ENCODE measurements around the gene CDK5RAP3. TPM values are rescaled to one million over a fixed set of nuclear protein-coding genes. Genes with fewer than 3 reads are reported as not detected.

CDK5RAP3 gene
- total and polyA plus RNA-seq, 2 donors (not counting 3 experiments of a cell fraction or from before 2014, with no cell fraction given): 109 to 139 TPM

DNA sequence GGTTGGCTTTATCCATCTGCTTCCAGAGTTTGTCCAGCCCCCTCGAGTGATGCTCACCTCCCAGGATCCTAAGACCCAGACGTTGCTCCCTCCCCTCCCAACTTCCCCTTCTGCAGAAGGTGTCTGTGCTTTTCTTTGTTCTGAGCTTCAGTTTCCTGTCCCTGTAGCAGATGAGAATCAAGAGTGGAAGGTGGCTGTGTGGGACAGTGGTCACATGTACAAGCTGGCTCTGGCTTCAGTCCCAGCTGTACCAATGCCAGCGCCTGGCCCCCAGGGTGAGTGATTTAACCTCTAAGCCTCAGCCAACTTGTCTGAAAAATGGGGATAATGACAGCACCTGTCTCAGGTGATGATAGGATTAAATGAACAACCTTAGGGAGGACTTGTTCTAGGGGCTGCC lies 21.0 kb upstream of the CDK5RAP3 start:
- TF ChIP-seq EZH2 (IDR thresholded peaks at IDR 0.05; ENCODE audit: borderline replicate concordance, low read depth, low read length, severe bottlenecking) (no peak), MYC (IDR thresholded peaks at IDR 0.05; ENCODE audit: low read depth, low read length) (no peak), FOS (IDR thresholded peaks at IDR 0.05; ENCODE audit: borderline replicate concordance, insufficient read depth, low read length) (no peak), JUN (IDR thresholded peaks at IDR 0.05; ENCODE audit: borderline replicate concordance, insufficient read depth, insufficient read length, low read depth) (no peak), POLR2AphosphoS5 (IDR thresholded peaks at IDR 0.05; ENCODE audit: insufficient read depth, low read depth, low read length) (no peak), CTCF (IDR thresholded peaks at IDR 0.05; ENCODE audit: extremely low read depth in 1 of 2, insufficient read depth in 1 of 2, low read depth in 1 of 2, low read length in 2 of 2) (no peak), GATA2 (IDR thresholded peaks at IDR 0.05; ENCODE audit: insufficient read depth, insufficient read length, low read depth, low read length) (no peak), POLR2A (IDR thresholded peaks at IDR 0.05; ENCODE audit: low read depth, low read length) (no peak)
- TF ChIP-seq, protein P1, sequence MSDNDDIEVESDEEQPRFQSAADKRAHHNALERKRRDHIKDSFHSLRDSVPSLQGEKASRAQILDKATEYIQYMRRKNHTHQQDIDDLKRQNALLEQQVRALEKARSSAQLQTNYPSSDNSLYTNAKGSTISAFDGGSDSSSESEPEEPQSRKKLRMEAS (IDR thresholded peaks at IDR 0.05; ENCODE audit: insufficient read depth, insufficient read length): no peak
- no TSS peak for BruUV-seq (replicated peaks)
- no peaks in the 10 kb centered on the region for H3K79me2 ChIP-seq (ENCODE audit: control insufficient read depth, insufficient read depth, low read length)
- DNase-seq (ENCODE audit: low read depth, low spot score): no peak
- CTCF ChIA-PET: interaction anchor here (0.6 to 6.2 kb wide), 21 partner anchors 8 to 115 kb away, joined by 3 to 134 read pairs (median 5); partner anchors contain the start of genes CDK5RAP3, PNPO, PRR15L and SCRN2
- intact Hi-C loops (cut with micrococcal nuclease) (loop anchor here (1.0 to 2.0 kb wide), 3 partner anchors 20 to 68 kb away; no protein-coding TSS in a partner anchor), dilution Hi-C loops (cut with MboI; ENCODE audit: extremely low pct_ligation_motif_present, low sequenced_read_pairs) (no loop called here)
- no peaks in the 10 kb centered on the region for H3K9me1 ChIP-seq (replicated peaks; ENCODE audit: control insufficient read depth, extremely low read depth, insufficient read depth, low read length)
- H3K9me3 ChIP-seq (replicated peaks; ENCODE audit: control insufficient read depth, insufficient read depth, low read length): no peaks in the 10 kb centered on the region
- no peak overlapping the region for H3K4me3 ChIP-seq (replicated peaks in 1 of 3; ENCODE audit: insufficient read depth in 1 of 3, low read depth in 1 of 3, low read length in 3 of 3)
- peaks cover 0 to 6% of the 10 kb centered on the region in 2 experiments for H3K36me3 ChIP-seq (ENCODE audit: control insufficient read depth in 2 of 2, extremely low read depth in 1 of 2, insufficient read depth in 2 of 2, low read length in 2 of 2)
- no peak overlapping the region for H2AFZ ChIP-seq (ENCODE audit: low read depth, low read length)
- no peak for FAIRE-seq
- POLR2A ChIA-PET: no interaction called here
- no peak overlapping the region for H3K9ac ChIP-seq (replicated peaks; ENCODE audit: extremely low read depth, insufficient read depth, low read length)
- H3K27ac ChIP-seq (ENCODE audit: insufficient read depth, low read depth, low read length): no peak overlapping the region
- H3K4me2 ChIP-seq (ENCODE audit: insufficient read depth, low read length): no peak overlapping the region
- H3K4me1 ChIP-seq (ENCODE audit: control insufficient read depth, extremely low read depth, insufficient read depth, low read length): peaks cover 4% of the 10 kb centered on the region
- H4K20me1 ChIP-seq (replicated peaks; ENCODE audit: control insufficient read depth, extremely low read depth, insufficient read depth, low read length): no peaks in the 10 kb centered on the region
- H3K27me3 ChIP-seq (ENCODE audit: control insufficient read depth in 2 of 2, insufficient read depth in 2 of 2, low read length in 2 of 2): no peaks in the 10 kb centered on the region
